ENCODE data around the gene NMT1.

NMT1 gene

GRCh38 chr17:45104907-45105624, 43.9 kb downstream of the NMT1 start:
- FAIRE-seq (no peak), DNase-seq (ENCODE audit: insufficient read length, low spot score) (no peak)
- no peak for TF ChIP-seq CTCF (IDR thresholded peaks at IDR 0.05; ENCODE audit: insufficient read depth, missing control alignments)

GRCh38 chr17:45106096-45106495, 45.0 kb downstream of the NMT1 start:
- FAIRE-seq (no peak), DNase-seq (ENCODE audit: insufficient read length, low spot score) (no peak)
- no peak for TF ChIP-seq CTCF (IDR thresholded peaks at IDR 0.05; ENCODE audit: insufficient read depth, missing control alignments)

GRCh38 chr17:45106582-45106981, 45.5 kb downstream of the NMT1 start:
- no peak for TF ChIP-seq CTCF (IDR thresholded peaks at IDR 0.05; ENCODE audit: insufficient read depth, missing control alignments)
- no peak for FAIRE-seq
- DNase-seq (ENCODE audit: insufficient read length, low spot score) = no peak

GRCh38 chr17:45107293-45108010, 46.3 kb downstream of the NMT1 start:
- FAIRE-seq (no peak), DNase-seq (ENCODE audit: insufficient read length, low spot score) (no peak)
- no peak for TF ChIP-seq CTCF (IDR thresholded peaks at IDR 0.05; ENCODE audit: insufficient read depth, missing control alignments)

GRCh38 chr17:45108051-45108450, 46.9 kb downstream of the NMT1 start:
- DNase-seq (ENCODE audit: insufficient read length, low spot score) (no peak), FAIRE-seq (no peak)
- no peak for TF ChIP-seq CTCF (IDR thresholded peaks at IDR 0.05; ENCODE audit: insufficient read depth, missing control alignments)

- no peak for TF ChIP-seq CTCF (IDR thresholded peaks at IDR 0.05; ENCODE audit: insufficient read depth, missing control alignments)
- DNase-seq (ENCODE audit: insufficient read length, low spot score) (no peak), FAIRE-seq (no peak)
These were observed 47.7 kb downstream of the NMT1 start for GRCh38 chr17:45108595-45109521.
